Prostate gland (tissue), 2 donors: ENCODE data around the gene PRRC2A. TPM values are rescaled to one million over a fixed set of nuclear protein-coding genes. Genes with fewer than 3 reads are reported as not detected.

Experiments
- DNase-seq: peaks from one replicate; pipeline ENCODE4 v3.0.0-alpha.2; 2019; ENCODE audit warnings: low spot score
- H3K27ac ChIP-seq, 2 donors: fragments of 200-600 bp; sonication (generic); 2 replicates each; pipeline ENCODE4 v1.5.1; 2017 to 2019
- H3K27me3 ChIP-seq: fragments of 200-600 bp; sonication (generic); replicated peaks from 2 replicates; pipeline ENCODE4 v1.5.1; 2019; ENCODE audit not compliant: insufficient read depth
- H3K36me3 ChIP-seq, 2 donors: fragments of 200-600 bp; sonication (generic); 1 replicate in 1 of 2; 2 replicates in 1 of 2; pipeline versions ENCODE4 v1.5.1 to v1.8.1; 2017 to 2019
- H3K4me1 ChIP-seq: fragments of 200-600 bp; sonication (generic); replicated peaks from 2 replicates; pipeline ENCODE4 v1.5.1; 2019
- H3K4me3 ChIP-seq, 2 donors: fragments of 200-600 bp; sonication (generic); 2 replicates each; pipeline ENCODE4 v1.5.1; 2017 to 2019
- H3K9me3 ChIP-seq: fragments of 200-600 bp; sonication (generic); 2 replicates; pipeline ENCODE4 v1.5.1; 2017
- CTCF ChIP-seq, 4 experiments: fragments of 200-600 bp in 2 of 4; fragments of 450-650 bp in 2 of 4; sonication (generic) in 2 of 4; IDR thresholded peaks; 1 replicate in 3 of 4; 2 replicates in 1 of 4; pipeline ENCODE4 v1.5.1; 2016 to 2019; ENCODE audit warnings: antibody characterized with exemption in 4 of 4, mild to moderate bottlenecking in 2 of 4, moderate library complexity in 2 of 4
- POLR2A ChIP-seq: fragments of 450-650 bp; IDR thresholded peaks from one replicate; pipeline ENCODE4 v1.6.1; 2016; ENCODE audit warnings: antibody characterized with exemption, mild to moderate bottlenecking
- POLR2AphosphoS5 ChIP-seq: sonication (generic); formaldehyde crosslinking; IDR thresholded peaks from one replicate; pipeline ENCODE4 v1.6.1; 2017; ENCODE audit warnings: antibody characterized with exemption
- WGBS: methylation state at CpG from one replicate; pipeline ENCODE4 v1.1.5; 2018; 5-methylcytosine and 5-hydroxymethylcytosine counted together
- intact Hi-C: fragments of 100-400 bp; cut with DNase I; formaldehyde crosslinking; loops from one replicate; pipeline ENCODE4 v1.14.2; 2022
- total RNA-seq, 2 donors: library from RNA; depleted of rRNA; stranded (reverse); fragments of >200 nt; gene quantifications; one replicate each; pipeline ENCODE4 v1.1.0, GENCODE V29; 2016

PRRC2A gene
- total RNA-seq, 2 donors from 2014 or later, result 129 to 247 TPM

GRCh38 chr6:31680226-31681134 is 60.0 kb downstream of the PRRC2A start, which contains the start of gene LY6G5C:
TSS of gene LY6G5C (minus strand) at chr6:31681067. CDS start at chr6:31680373, 694 bp downstream.
- H3K4me1 ChIP-seq, result peaks cover 4% of the 10 kb centered on the region
- H3K27ac ChIP-seq, result peak within 1 kb of the TSS; percentile 95
- 11% methylated on average over 17 of the region's 17 CpGs for WGBS
- intact Hi-C loops, result loop anchor here (5.0 kb wide), 4 partner anchors 47 to 267 kb away; partner anchors contain the start of genes CFB and DDAH2
- no peaks in the 10 kb centered on the region for H3K36me3 ChIP-seq
- no peaks in the 10 kb centered on the region for H3K9me3 ChIP-seq
- H3K27me3 ChIP-seq, result no peaks in the 10 kb centered on the region
- TF ChIP-seq CTCF (IDR thresholded peaks at IDR 0.05) (peak; percentile 63 to 94 (median 79)), POLR2AphosphoS5 (peak; percentile 88), POLR2A (no peak)
- H3K4me3 ChIP-seq, result peak within 1 kb of the TSS; percentile 36 to 46
- peak; percentile 87 for DNase-seq

GRCh38 chr6:31681135-31681671 is 60.7 kb downstream of the PRRC2A start:
- intact Hi-C loops, result loop anchor here (5.0 kb wide), 4 partner anchors 46 to 266 kb away; partner anchors contain the start of genes CFB and DDAH2
- DNase-seq, result peak; percentile 41
- no peaks in the 10 kb centered on the region for H3K9me3 ChIP-seq
- H3K4me1 ChIP-seq, result peaks cover 4% of the 10 kb centered on the region
- no peaks in the 10 kb centered on the region for H3K36me3 ChIP-seq
- H3K4me3 ChIP-seq, result peak overlapping the region; percentile 36 to 46
- no peaks in the 10 kb centered on the region for H3K27me3 ChIP-seq
- peak overlapping the region; percentile 95 for H3K27ac ChIP-seq
- peak in 3 of 4 experiments; percentile 22 to 51 (median 48) for TF ChIP-seq CTCF (IDR thresholded peaks at IDR 0.05)
- TF ChIP-seq POLR2A, result peak; percentile 9
- no peak for TF ChIP-seq POLR2AphosphoS5
- under 1% methylated on average over 33 of the region's 40 CpGs for WGBS

- no peak overlapping the region for H3K4me3 ChIP-seq
- no peak for DNase-seq
- intact Hi-C loops, result loop anchor here (5.0 kb wide), 4 partner anchors 44 to 264 kb away; partner anchors contain the start of genes CFB and DDAH2
These were observed 63.1 kb downstream of the PRRC2A start for GRCh38 chr6:31683591-31683990.

GRCh38 chr6:31686483-31686882 is 66.0 kb downstream of the PRRC2A start:
- Histone ChIP-seq H3K9me3 (no peaks in the 10 kb centered on the region), H3K27ac (no peak overlapping the region), H3K4me3 (no peak overlapping the region), H3K27me3 (no peaks in the 10 kb centered on the region), H3K36me3 (peaks cover 15 to 20% of the 10 kb centered on the region in 2 donors), H3K4me1 (no peaks in the 10 kb centered on the region)
- TF ChIP-seq POLR2A, result no peak
- TF ChIP-seq CTCF (IDR thresholded peaks at IDR 0.05), result no peak
- TF ChIP-seq POLR2AphosphoS5, result no peak
- WGBS, result 79% methylated on average over 5 of the region's 5 CpGs
- intact Hi-C loops, result no loop called here
- no peak for DNase-seq

More at GRCh38 chr6:31683591-31683990, 63.1 kb downstream of the PRRC2A start:
- Histone ChIP-seq H3K27me3 (no peaks in the 10 kb centered on the region), H3K36me3 (peaks cover 0 to 17% of the 10 kb centered on the region in 2 donors), H3K4me1 (peaks cover 4% of the 10 kb centered on the region), H3K27ac (no peak overlapping the region), H3K9me3 (no peaks in the 10 kb centered on the region)
- WGBS, result 65% methylated on average over 13 of the region's 13 CpGs
- TF ChIP-seq POLR2AphosphoS5, result no peak
- no peak for TF ChIP-seq CTCF (IDR thresholded peaks at IDR 0.05)
- no peak for TF ChIP-seq POLR2A
